B cell (primary cell): ENCODE measurements around the gene RRP36. TPM values are rescaled to one million over a fixed set of nuclear protein-coding genes. Genes with fewer than 3 reads are reported as not detected.

Experiments used
- ATAC-seq: fragments of 200-7000 bp; cut with Tn5 transposase; one replicate; pipeline ENCODE4 v1.10.0; 2021; ENCODE audit warnings: low read depth, mild to moderate bottlenecking, moderate number of reproducible peaks, moderate library complexity
- CTCF ChIA-PET: fragments of 350-600 bp; sonication (Branson Sonifier 250); formaldehyde crosslinking; loops from one replicate; lab custom pipeline; 2021; ENCODE audit warnings: antibody characterized with exemption, inconsistent platforms; lab: Charles Lee
- POLR2A ChIA-PET: fragments of 350-600 bp; sonication (Branson Sonifier 250); formaldehyde crosslinking; loops from one replicate; lab custom pipeline; 2021; ENCODE audit warnings: antibody characterized with exemption; lab: Charles Lee
- DNase-seq: peaks from one replicate; pipeline ENCODE4 v3.0.0; 2013
- H2AFZ ChIP-seq: 2 replicates; pipeline ENCODE4 v1.6.1; 2012; ENCODE audit warnings: mild to moderate bottlenecking, low read depth, low read length; ENCODE audit not compliant: insufficient read depth, poor library complexity, severe bottlenecking
- H3K27ac ChIP-seq, 2 donors: 1 replicate in 1 of 2; 2 replicates in 1 of 2; pipeline ENCODE4 v1.5.1; 2012 to 2013; ENCODE audit warnings: low read length in 2 of 2, mild to moderate bottlenecking in 2 of 2, moderate library complexity in 1 of 2
- H3K27me3 ChIP-seq, 4 experiments: fragments of 200-600 bp in 1 of 4; sonication (generic) in 1 of 4; replicated peaks in 1 of 4; 1 replicate in 2 of 4; 2 replicates in 2 of 4; pipeline versions ENCODE4 v1.6.1 to v1.7.0; 2013 to 2016; ENCODE audit warnings: low read length in 3 of 4, mild to moderate bottlenecking in 2 of 4, mixed read lengths in 1 of 4, moderate library complexity in 1 of 4; ENCODE audit not compliant: insufficient read depth in 4 of 4, control insufficient read depth in 3 of 4; ENCODE audit errors: control extremely low read depth in 1 of 4
- H3K36me3 ChIP-seq, 2 experiments: replicated peaks in 1 of 2; 1 replicate in 1 of 2; 2 replicates in 1 of 2; pipeline versions ENCODE4 v1.6.1 to v1.7.1; 2013; ENCODE audit warnings: low read length in 1 of 2; ENCODE audit not compliant: insufficient read depth in 2 of 2, control insufficient read depth in 1 of 2; ENCODE audit errors: control extremely low read depth in 1 of 2, extremely low read depth in 1 of 2
- H3K4me1 ChIP-seq, 2 donors: fragments of 200-600 bp in 1 of 2; sonication (generic) in 1 of 2; 1 replicate in 1 of 2; 2 replicates in 1 of 2; pipeline versions ENCODE4 v1.5.1 to v1.6.1; 2013 to 2017; ENCODE audit warnings: low read length in 2 of 2; ENCODE audit not compliant: control insufficient read depth in 2 of 2, insufficient read depth in 2 of 2
- H3K4me2 ChIP-seq: replicated peaks from 2 replicates; pipeline ENCODE3; 2012; ENCODE audit warnings: mild to moderate bottlenecking, low read depth, low read length; ENCODE audit not compliant: poor library complexity, severe bottlenecking
- H3K4me3 ChIP-seq, 5 experiments: fragments of 200-600 bp in 1 of 5; sonication (generic) in 1 of 5; 1 replicate in 3 of 5; 2 replicates in 2 of 5; pipeline versions ENCODE4 v1.5.1 to v1.7.0; 2011 to 2016; ENCODE audit warnings: low read length in 4 of 5, mild to moderate bottlenecking in 4 of 5, low read depth in 2 of 5, control low read depth in 1 of 5, moderate library complexity in 1 of 5; ENCODE audit not compliant: insufficient read depth in 1 of 5; ENCODE audit errors: control extremely low read depth in 1 of 5, extremely low read depth in 1 of 5
- H3K79me2 ChIP-seq: fragments of 200-600 bp; sonication (generic); one replicate; pipeline ENCODE4 v1.6.0; 2016; ENCODE audit warnings: low read length; ENCODE audit not compliant: control insufficient read depth, insufficient read depth
- H3K9ac ChIP-seq: fragments of 200-600 bp; sonication (generic); 2 replicates; pipeline ENCODE4 v1.6.1; 2017; ENCODE audit warnings: mild to moderate bottlenecking, low read length, moderate library complexity
- H3K9me3 ChIP-seq, 3 donors: one replicate each; pipeline versions ENCODE4 v1.6.1 to v1.7.1; 2013; ENCODE audit warnings: low read length in 2 of 3; ENCODE audit not compliant: control insufficient read depth in 2 of 3, insufficient read depth in 1 of 3; ENCODE audit errors: control extremely low read depth in 1 of 3
- H4K20me1 ChIP-seq: 2 replicates; pipeline ENCODE4 v1.6.0; 2012; ENCODE audit warnings: mild to moderate bottlenecking, low read length; ENCODE audit not compliant: insufficient read depth, control insufficient read depth, poor library complexity, severe bottlenecking
- H3K27ac Mint-ChIP-seq: one replicate; pipeline ENCODE4 v1.8.0; 2021; ENCODE audit warnings: mixed read lengths
- H3K27me3 Mint-ChIP-seq: one replicate; pipeline ENCODE4 v1.8.0; 2021; ENCODE audit warnings: mixed read lengths
- H3K4me1 Mint-ChIP-seq: one replicate; pipeline ENCODE4 v1.8.0; 2021; ENCODE audit warnings: mixed read lengths
- H3K4me3 Mint-ChIP-seq: one replicate; pipeline ENCODE4 v1.8.0; 2021; ENCODE audit warnings: mixed read lengths
- H3K9me3 Mint-ChIP-seq: one replicate; pipeline ENCODE4 v1.8.0; 2022; ENCODE audit warnings: mixed read lengths; ENCODE audit not compliant: insufficient read depth
- CTCF ChIP-seq: fragments of 200-600 bp; IDR thresholded peaks from one replicate; pipeline ENCODE4 v1.8.0; 2022; ENCODE audit warnings: antibody characterized with exemption, mild to moderate bottlenecking
- EZH2 ChIP-seq: IDR thresholded peaks from 2 replicates; pipeline ENCODE4 v1.6.1; 2012; ENCODE audit warnings: borderline replicate concordance, low read depth, mild to moderate bottlenecking, moderate library complexity, low read length; ENCODE audit not compliant: insufficient read depth, poor library complexity, severe bottlenecking
- WGBS: methylation state at CpG from one replicate; pipeline ENCODE4 v1.1.5; 2013; ENCODE audit warnings: missing lambda C conversion rate; ENCODE audit not compliant: insufficient coverage; 5-methylcytosine and 5-hydroxymethylcytosine counted together
- intact Hi-C: fragments of 100-400 bp; cut with micrococcal nuclease; formaldehyde crosslinking; loops from one replicate; pipeline ENCODE4 v1.10.0; 2022
- polyA plus RNA-seq: library from polyadenylated mRNA; depleted of rRNA; stranded (reverse); fragments of >200 nt; gene quantifications from 2 replicates; pipeline ENCODE4 v1.2.3, GENCODE V29; 2012
- total RNA-seq, 2 donors: library from RNA; stranded (reverse); fragments of 120-200 nt in 1 of 2; gene quantifications; 1 replicate in 1 of 2; 2 replicates in 1 of 2; pipeline versions ENCODE4 v1.2.3 to v1.2.4, GENCODE V29; 2013 to 2022

RRP36 gene
- total and polyA plus RNA-seq, 2 donors (not counting 1 experiment from before 2014, with no cell fraction given) = 22.8 to 46.2 TPM

GRCh38 chr6:43076464-43077332 lies 55.3 kb downstream of the RRP36 start:
- WGBS = 1% methylated on average over 71 of the region's 72 CpGs
- peaks cover 30% of the 10 kb centered on the region for H3K27me3 Mint-ChIP-seq
- ChIA-PET CTCF (interaction anchor here (0.6 to 1.0 kb wide), 2 partner anchors 66 to 1029 kb away, joined by 3 read pairs; no protein-coding TSS in a partner anchor), POLR2A (no interaction called here)
- H3K4me3 Mint-ChIP-seq = peak overlapping the region; percentile 74
- H3K9me3 ChIP-seq = peaks cover 0 to 4% (median 0%) of the 10 kb centered on the region in 3 donors
- peaks cover 12% of the 10 kb centered on the region for H3K4me1 Mint-ChIP-seq
- H3K27me3 ChIP-seq = peaks cover 0 to 26% (median 10%) of the 10 kb centered on the region in 4 experiments
- no peak for ATAC-seq
- H3K79me2 ChIP-seq = no peaks in the 10 kb centered on the region
- intact Hi-C loops = no loop called here
- H3K4me2 ChIP-seq = peak overlapping the region; percentile 87
- no peak overlapping the region for H3K27ac Mint-ChIP-seq
- peak overlapping the region; percentile 45 for H3K9ac ChIP-seq
- H3K4me1 ChIP-seq = peaks cover 14 to 15% of the 10 kb centered on the region in 2 donors
- peak overlapping the region; percentile 68 for H2AFZ ChIP-seq
- peak overlapping the region in 4 of 5 experiments; percentile 22 to 52 (median 42) for H3K4me3 ChIP-seq
- DNase-seq = peak; percentile 49
- no peak overlapping the region for H3K27ac ChIP-seq
- TF ChIP-seq EZH2 (no peak), CTCF (no peak)
- peaks cover 3% of the 10 kb centered on the region in 2 experiments for H3K36me3 ChIP-seq
- H4K20me1 ChIP-seq = no peaks in the 10 kb centered on the region
- no peaks in the 10 kb centered on the region for H3K9me3 Mint-ChIP-seq
